Fibroblast of lung (primary cell): ENCODE measurements around the gene GNA12. TPM values are rescaled to one million over a fixed set of nuclear protein-coding genes. Genes with fewer than 3 reads are reported as not detected.

ENCODE experiments used
- DNase-seq, 2 donors: peaks; one replicate each; pipeline versions ENCODE4 v3.0.0 to v3.0.0-alpha.2; 2010; ENCODE audit warnings: low read depth in 2 of 2
- H2AFZ ChIP-seq: 2 replicates; pipeline ENCODE4 v1.5.1; 2012; ENCODE audit warnings: low read length, control low read depth, inconsistent platforms
- H3K27ac ChIP-seq: 2 replicates; pipeline ENCODE4 v1.5.1; 2011; ENCODE audit warnings: low read length, control low read depth; ENCODE audit not compliant: insufficient read depth
- H3K27me3 ChIP-seq: 2 replicates; pipeline ENCODE4 v1.5.1; 2011; ENCODE audit warnings: mild to moderate bottlenecking, low read length; ENCODE audit not compliant: control insufficient read depth, insufficient read depth
- H3K36me3 ChIP-seq: 2 replicates; pipeline ENCODE4 v1.5.1; 2011; ENCODE audit warnings: low read length; ENCODE audit not compliant: control insufficient read depth, insufficient read depth
- H3K4me1 ChIP-seq: 2 replicates; pipeline ENCODE4 v1.5.1; 2011; ENCODE audit warnings: low read length; ENCODE audit not compliant: control insufficient read depth, insufficient read depth; ENCODE audit errors: extremely low read depth
- H3K4me2 ChIP-seq: 2 replicates; pipeline ENCODE4 v1.5.1; 2011; ENCODE audit warnings: low read length, control low read depth; ENCODE audit not compliant: insufficient read depth; ENCODE audit errors: extremely low read depth
- H3K4me3 ChIP-seq, 4 experiments: fragments of 200-600 bp in 1 of 4; sonication (generic) in 1 of 4; replicated peaks in 1 of 4; 2 replicates each; pipeline ENCODE4 v1.5.1; 2011 to 2016; ENCODE audit warnings: low read length in 4 of 4, low read depth in 3 of 4, mild to moderate bottlenecking in 3 of 4, control low read depth in 2 of 4, inconsistent platforms in 1 of 4, mixed read lengths in 1 of 4; ENCODE audit not compliant: insufficient read depth in 1 of 4; ENCODE audit errors: control extremely low read depth in 1 of 4
- H3K79me2 ChIP-seq: 2 replicates; pipeline ENCODE4 v1.5.1; 2012; ENCODE audit warnings: mild to moderate bottlenecking, low read length, inconsistent platforms; ENCODE audit not compliant: control insufficient read depth, insufficient read depth
- H3K9ac ChIP-seq: 2 replicates; pipeline ENCODE4 v1.5.1; 2011; ENCODE audit warnings: mild to moderate bottlenecking, low read length, control low read depth; ENCODE audit not compliant: insufficient read depth
- H3K9me3 ChIP-seq: 2 replicates; pipeline ENCODE4 v1.5.1; 2012; ENCODE audit warnings: low read depth, low read length; ENCODE audit not compliant: control insufficient read depth, insufficient read depth
- H4K20me1 ChIP-seq: 2 replicates; pipeline ENCODE4 v1.5.1; 2011; ENCODE audit warnings: low read length; ENCODE audit not compliant: control insufficient read depth, insufficient read depth; ENCODE audit errors: extremely low read depth
- CTCF ChIP-seq, 2 donors: IDR thresholded peaks in 1 of 2; conservative IDR thresholded peaks in 1 of 2; 1 replicate in 1 of 2; 2 replicates in 1 of 2; pipeline ENCODE4 v1.5.1; 2011 to 2012; ENCODE audit warnings: low read length in 2 of 2, control low read depth in 1 of 2, inconsistent platforms in 1 of 2, low read depth in 1 of 2, mild to moderate bottlenecking in 1 of 2
- EZH2 ChIP-seq: IDR thresholded peaks from 2 replicates; pipeline ENCODE4 v1.5.1; 2012; ENCODE audit warnings: low read length, control low read depth, mild to moderate bottlenecking; ENCODE audit errors: missing control alignments
- polyA plus RNA-seq, 2 donors: library from polyadenylated mRNA; depleted of rRNA in 1 of 2; stranded (reverse) in 1 of 2; unstranded in 1 of 2; fragments of >200 nt; gene quantifications; 2 replicates each; pipeline ENCODE4 v1.2.1, GENCODE V29; 2011 to 2012; ENCODE audit warnings: missing spikeins in 1 of 2
- total RNA-seq: library from RNA; depleted of rRNA; stranded (reverse); fragments of >200 nt; gene quantifications from 2 replicates; pipeline ENCODE4 v1.2.1, GENCODE V29; 2014

The GNA12 gene
- total and polyA plus RNA-seq, 2 donors (not counting 1 experiment from before 2014, with no cell fraction given): 36.2 to 137 TPM

GRCh38 chr7:2841907-2842306 lies 2.2 kb downstream of the GNA12 start:
- Histone ChIP-seq H3K4me2 (peak overlapping the region; percentile 88), H3K27ac (no peak overlapping the region)

GRCh38 chr7:2840458-2840857 lies 3.6 kb downstream of the GNA12 start:
- no peaks in the 10 kb centered on the region for H4K20me1 ChIP-seq
- peaks cover 79% of the 10 kb centered on the region for H3K79me2 ChIP-seq
- no peak overlapping the region for H3K27ac ChIP-seq
- peaks cover 1% of the 10 kb centered on the region for H3K36me3 ChIP-seq
- no peak overlapping the region for H3K4me2 ChIP-seq
- no peaks in the 10 kb centered on the region for H3K9me3 ChIP-seq
- H2AFZ ChIP-seq: no peak overlapping the region
- TF ChIP-seq CTCF (conservative IDR thresholded peaks at IDR 0.05 in 1 of 2, IDR thresholded peaks at IDR 0.05 in 1 of 2; ENCODE audit: low read depth in 1 of 2, low read length in 2 of 2) (no peak), EZH2 (no peak)
- no peak for DNase-seq
- H3K4me3 ChIP-seq: no peak overlapping the region
- peaks cover 10% of the 10 kb centered on the region for H3K4me1 ChIP-seq
- H3K9ac ChIP-seq: no peak overlapping the region
- no peaks in the 10 kb centered on the region for H3K27me3 ChIP-seq

More at GRCh38 chr7:2841907-2842306, 2.2 kb downstream of the GNA12 start:
- DNase-seq: no peak
- TF ChIP-seq CTCF (conservative IDR thresholded peaks at IDR 0.05 in 1 of 2, IDR thresholded peaks at IDR 0.05 in 1 of 2; ENCODE audit: low read depth in 1 of 2, low read length in 2 of 2) (no peak), EZH2 (no peak)
- peaks cover 10% of the 10 kb centered on the region for H3K4me1 ChIP-seq
- peaks cover 67% of the 10 kb centered on the region for H3K79me2 ChIP-seq
- no peak overlapping the region for H2AFZ ChIP-seq
- no peak overlapping the region for H3K9ac ChIP-seq
- H3K27me3 ChIP-seq: no peaks in the 10 kb centered on the region
- no peaks in the 10 kb centered on the region for H4K20me1 ChIP-seq
- H3K9me3 ChIP-seq: no peaks in the 10 kb centered on the region
- H3K4me3 ChIP-seq: peak overlapping the region in 1 of 4 experiments; percentile 74
- H3K36me3 ChIP-seq: no peaks in the 10 kb centered on the region

DNA sequence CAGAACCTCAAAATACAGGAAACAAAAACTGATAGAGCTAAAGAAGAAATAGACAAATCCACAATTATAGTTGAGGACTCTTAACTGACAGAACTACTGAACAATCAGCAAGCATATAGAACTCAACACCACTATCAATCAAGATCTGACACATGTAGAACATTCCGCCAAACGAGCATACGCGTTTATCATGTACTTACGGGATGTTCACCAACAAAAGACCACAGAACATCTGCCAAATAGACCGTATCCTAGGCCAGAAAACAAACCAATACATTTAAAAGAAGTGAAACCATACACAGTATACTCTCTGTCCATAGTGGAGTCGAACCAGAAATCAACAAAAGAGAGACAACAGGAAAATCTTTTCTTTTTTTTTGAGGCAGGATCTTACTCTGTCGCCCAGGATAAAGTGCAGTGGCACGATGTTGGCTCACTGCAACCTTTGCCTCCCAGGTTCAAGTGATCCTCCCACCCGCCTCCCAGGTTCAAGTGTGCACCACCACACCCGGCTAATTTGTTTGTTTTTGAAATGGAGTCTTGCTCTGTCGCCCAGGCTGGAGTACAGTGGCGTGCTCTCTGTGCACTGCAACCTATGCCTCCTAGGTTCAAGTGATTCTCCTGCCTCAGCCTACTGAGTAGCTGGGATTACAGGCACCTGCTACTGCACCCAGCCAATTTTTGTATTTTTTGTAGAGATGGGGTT lies 5.1 kb downstream of the GNA12 start:
- H4K20me1 ChIP-seq: no peaks in the 10 kb centered on the region
- no peaks in the 10 kb centered on the region for H3K9me3 ChIP-seq
- peaks cover 10% of the 10 kb centered on the region for H3K4me1 ChIP-seq
- H3K27ac ChIP-seq: no peak overlapping the region
- H3K79me2 ChIP-seq: peaks cover 93% of the 10 kb centered on the region
- no peak for DNase-seq
- no peak overlapping the region for H3K4me2 ChIP-seq
- TF ChIP-seq EZH2 (no peak), CTCF (conservative IDR thresholded peaks at IDR 0.05 in 1 of 2, IDR thresholded peaks at IDR 0.05 in 1 of 2; ENCODE audit: low read depth in 1 of 2, low read length in 2 of 2) (no peak)
- no peak overlapping the region for H3K9ac ChIP-seq
- H3K27me3 ChIP-seq: no peaks in the 10 kb centered on the region
- H3K4me3 ChIP-seq: no peak overlapping the region
- H2AFZ ChIP-seq: no peak overlapping the region
- peaks cover 3% of the 10 kb centered on the region for H3K36me3 ChIP-seq
